ENCODE measurements around the gene MRRF. TPM values are rescaled to one million over a fixed set of nuclear protein-coding genes. Genes with fewer than 3 reads are reported as not detected.
A peak's percentile ranks its signal among the peaks of the same experiment; 100 is the strongest.

MRRF gene
- total RNA-seq, 1 donor from 2014 or later, result 38.5 TPM

GRCh38 chr9:122302237-122303093 is 37.8 kb downstream of the MRRF start:
- intact Hi-C loops (cut with DNase I), result no loop called here
- Histone ChIP-seq H3K36me3 (peaks cover 3 to 14% of the 10 kb centered on the region in 2 donors), H3K27ac (no peak overlapping the region), H3K9me3 (no peaks in the 10 kb centered on the region), H3K4me1 (no peaks in the 10 kb centered on the region), H3K27me3 (no peaks in the 10 kb centered on the region), H3K4me3 (no peak overlapping the region)
- TF ChIP-seq CTCF (IDR thresholded peaks at IDR 0.05), result no peak
- no peak for TF ChIP-seq POLR2AphosphoS5 (IDR thresholded peaks at IDR 0.05; ENCODE audit: insufficient read depth in 1 of 2, low read depth in 1 of 2)
- no peak for TF ChIP-seq POLR2A (IDR thresholded peaks at IDR 0.05)
- no peak for DNase-seq (ENCODE audit: extremely low spot score in 2 of 2)

DNA sequence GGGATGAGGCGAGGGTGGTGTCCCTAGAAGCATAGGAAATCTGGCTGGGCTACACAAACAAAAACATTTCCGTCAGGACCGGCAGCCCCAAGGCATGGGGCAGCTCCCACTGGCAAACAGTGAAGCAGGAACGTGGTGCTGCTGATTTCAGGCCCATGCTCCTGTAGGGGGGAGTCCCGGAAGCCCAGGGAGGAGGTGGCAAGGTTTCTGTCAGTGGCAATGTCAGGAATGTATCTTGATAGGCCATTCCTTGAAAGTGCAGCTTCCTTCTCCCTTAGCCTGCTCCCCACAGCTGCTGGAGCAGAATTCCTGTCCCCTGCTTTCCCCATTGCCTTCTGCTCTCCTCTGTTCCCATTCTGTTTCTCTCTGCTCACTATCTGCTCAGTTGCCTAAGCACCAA is 42.4 kb downstream of the MRRF start:
- Histone ChIP-seq H3K4me1 (no peaks in the 10 kb centered on the region), H3K27ac (no peak overlapping the region), H3K27me3 (no peaks in the 10 kb centered on the region), H3K36me3 (peaks cover 3 to 13% of the 10 kb centered on the region in 2 donors), H3K9me3 (no peaks in the 10 kb centered on the region), H3K4me3 (no peak overlapping the region)
- intact Hi-C loops (cut with DNase I), result no loop called here
- DNase-seq (ENCODE audit: extremely low spot score in 2 of 2), result no peak
- peak in 1 of 2 donors; percentile 18 for TF ChIP-seq POLR2AphosphoS5 (IDR thresholded peaks at IDR 0.05; ENCODE audit: insufficient read depth in 1 of 2, low read depth in 1 of 2)
- no peak for TF ChIP-seq CTCF (IDR thresholded peaks at IDR 0.05)

DNA sequence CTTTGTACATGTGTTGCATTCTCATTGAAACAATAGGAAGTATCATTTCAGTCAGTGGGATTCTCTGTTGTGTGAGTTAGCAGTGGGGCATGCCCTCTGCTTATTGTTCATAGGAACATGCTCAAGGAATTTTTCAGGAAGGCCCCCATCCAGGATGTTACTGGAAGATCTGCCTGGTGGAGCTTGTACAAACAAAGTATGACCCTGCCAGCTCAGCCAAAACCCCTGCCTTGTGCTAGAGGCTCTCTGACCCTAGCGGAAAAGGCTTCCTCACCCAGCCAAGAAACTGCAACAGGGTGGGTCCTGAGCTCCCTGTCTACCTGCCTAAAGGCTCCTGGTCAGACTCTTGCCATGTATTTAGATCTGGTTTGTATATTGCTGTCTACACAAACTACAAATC is 43.2 kb downstream of the MRRF start:
- H3K4me1 ChIP-seq, result no peaks in the 10 kb centered on the region
- H3K27ac ChIP-seq, result no peak overlapping the region
- DNase-seq (ENCODE audit: extremely low spot score in 2 of 2), result no peak
- peaks cover 3 to 13% of the 10 kb centered on the region in 2 donors for H3K36me3 ChIP-seq
- intact Hi-C loops (cut with DNase I), result no loop called here
- H3K27me3 ChIP-seq, result no peaks in the 10 kb centered on the region
- no peak overlapping the region for H3K4me3 ChIP-seq
- no peak for TF ChIP-seq POLR2A (IDR thresholded peaks at IDR 0.05)
- TF ChIP-seq POLR2AphosphoS5 (IDR thresholded peaks at IDR 0.05; ENCODE audit: insufficient read depth in 1 of 2, low read depth in 1 of 2), result no peak
- no peak for TF ChIP-seq CTCF (IDR thresholded peaks at IDR 0.05)
- H3K9me3 ChIP-seq, result no peaks in the 10 kb centered on the region

DNA sequence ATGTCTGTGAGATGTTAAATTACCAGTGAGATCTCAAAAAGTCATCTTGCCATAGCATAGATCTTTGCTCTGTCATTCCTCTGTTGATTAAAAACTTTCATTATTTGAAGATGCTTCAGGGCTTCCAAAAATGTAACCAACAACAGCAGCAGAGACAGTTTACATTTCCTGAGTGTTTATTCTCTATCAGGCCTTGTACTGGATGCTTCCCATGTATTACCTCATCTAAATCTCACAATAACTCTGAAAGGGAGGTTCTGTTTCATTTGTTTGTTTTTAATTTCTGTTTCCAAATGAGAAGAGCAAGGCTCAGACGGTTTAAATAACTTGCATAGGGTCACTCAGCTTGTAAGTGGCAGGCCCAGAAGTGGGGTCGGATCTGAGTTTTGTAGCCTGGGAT is 45.2 kb downstream of the MRRF start:
- H3K36me3 ChIP-seq, result peaks cover 0 to 31% of the 10 kb centered on the region in 2 donors
- DNase-seq (ENCODE audit: extremely low spot score in 2 of 2), result no peak
- intact Hi-C loops (cut with DNase I), result no loop called here
- TF ChIP-seq CTCF (IDR thresholded peaks at IDR 0.05), result no peak
- no peak for TF ChIP-seq POLR2A (IDR thresholded peaks at IDR 0.05)
- no peak for TF ChIP-seq POLR2AphosphoS5 (IDR thresholded peaks at IDR 0.05; ENCODE audit: insufficient read depth in 1 of 2, low read depth in 1 of 2)
- no peaks in the 10 kb centered on the region for H3K27me3 ChIP-seq
- H3K27ac ChIP-seq, result no peak overlapping the region
- no peaks in the 10 kb centered on the region for H3K4me1 ChIP-seq
- H3K9me3 ChIP-seq, result no peaks in the 10 kb centered on the region
- no peak overlapping the region for H3K4me3 ChIP-seq

GRCh38 chr9:122314165-122314564 is 49.5 kb downstream of the MRRF start:
- no peak for DNase-seq (ENCODE audit: extremely low spot score in 2 of 2)
- intact Hi-C loops (cut with DNase I), result no loop called here
- no peaks in the 10 kb centered on the region for H3K9me3 ChIP-seq
- TF ChIP-seq POLR2A (IDR thresholded peaks at IDR 0.05) (no peak), CTCF (IDR thresholded peaks at IDR 0.05) (no peak), POLR2AphosphoS5 (IDR thresholded peaks at IDR 0.05; ENCODE audit: insufficient read depth in 1 of 2, low read depth in 1 of 2) (no peak)
- no peaks in the 10 kb centered on the region for H3K27me3 ChIP-seq
- H3K36me3 ChIP-seq, result peaks cover 0 to 32% of the 10 kb centered on the region in 2 donors
- no peaks in the 10 kb centered on the region for H3K4me1 ChIP-seq
- no peak overlapping the region for H3K27ac ChIP-seq
- H3K4me3 ChIP-seq, result no peak overlapping the region

Data from vagina (tissue), 2 donors.